Right lobe of liver (tissue), 6 donors: Measurements from ENCODE around the gene TNS4. TPM values are rescaled to one million over a fixed set of nuclear protein-coding genes. Genes with fewer than 3 reads are reported as not detected.

Source experiments
- ATAC-seq, 4 donors: fragments of 200-7000 bp; cut with Tn5 transposase; one replicate each; pipeline ENCODE4 v1.9.1; 2020; ENCODE audit warnings: mild to moderate bottlenecking in 4 of 4, moderate library complexity in 4 of 4
- DNase-seq, 3 donors: peaks; one replicate each; pipeline ENCODE4 v3.0.0-alpha.2; 2020
- H3K27ac ChIP-seq, 3 donors: fragments of 200-600 bp; one replicate each; pipeline ENCODE4 v1.8.0; 2022
- H3K27me3 ChIP-seq, 2 donors: fragments of 200-600 bp; one replicate each; pipeline ENCODE4 v1.8.0; 2022
- H3K36me3 ChIP-seq, 4 donors: fragments of 200-600 bp; sonication (generic) in 1 of 4; one replicate each; pipeline versions ENCODE4 v1.5.1 to v1.8.0; 2017 to 2022; ENCODE audit warnings: control low read depth in 1 of 4
- H3K4me1 ChIP-seq, 4 donors: fragments of 200-600 bp; sonication (generic) in 1 of 4; one replicate each; pipeline versions ENCODE4 v1.5.1 to v1.8.0; 2017 to 2022; ENCODE audit warnings: control low read depth in 1 of 4
- H3K4me3 ChIP-seq, 3 donors: fragments of 200-600 bp; one replicate each; pipeline ENCODE4 v1.8.0; 2022
- H3K9me3 ChIP-seq, 4 donors: fragments of 200-600 bp; sonication (generic) in 1 of 4; one replicate each; pipeline versions ENCODE4 v1.5.1 to v1.8.0; 2017 to 2022; ENCODE audit warnings: control low read depth in 1 of 4
- CTCF ChIP-seq, 4 donors: fragments of 200-600 bp in 3 of 4; fragments of 450-650 bp in 1 of 4; IDR thresholded peaks; one replicate each; pipeline versions ENCODE4 v1.5.1 to v1.8.0; 2016 to 2022; ENCODE audit warnings: antibody characterized with exemption in 4 of 4, mild to moderate bottlenecking in 2 of 4
- POLR2A ChIP-seq: fragments of 450-650 bp; IDR thresholded peaks from one replicate; pipeline ENCODE4 v1.6.1; 2017; ENCODE audit warnings: antibody characterized with exemption, mild to moderate bottlenecking
- WGBS: methylation state at CpG from one replicate; pipeline ENCODE4 v1.1.6; 2018; ENCODE audit warnings: low coverage, low lambda C conversion rate; ENCODE audit not compliant: insufficient coverage; ENCODE audit errors: missing lambda C conversion rate; 5-methylcytosine and 5-hydroxymethylcytosine counted together
- intact Hi-C, 2 donors: fragments of 100-400 bp; cut with DNase I; formaldehyde crosslinking; loops; one replicate each; pipeline versions ENCODE4 v1.11.2 to v1.14.1; 2022
- long read RNA-seq: library from polyadenylated mRNA; unstranded; transcript quantifications from one replicate; pipeline ENCODE4 v2.0.0, GENCODE V29; 2019
- total RNA-seq, 6 experiments: library from RNA; depleted of rRNA in 2 of 6; stranded (reverse); fragments of >200 nt in 2 of 6; fragmentation: NEBNext Ultra II Directional in 3 of 6; extraction: Animal tissue kit (Norgen Biotek cat#: 25700) in 3 of 6; gene quantifications; one replicate each; pipeline versions ENCODE4 v1.1.0 to v1.2.4, GENCODE V29; 2016 to 2023
- donor health status: DM: no; HTN: yes; CAD: no.
- donor health status: DM: no; HTN: no; CAD: no.
- donor health status: DM: no; HTN: no; CAD: no.
- donor health status: DM: no; HTN: yes; CAD: no.
- donor health status: DM: no; HTN: yes; CAD: no.

TNS4 gene
- not detected for total RNA-seq
- long read RNA-seq, result 0 reads

- Histone ChIP-seq H3K36me3 (no peaks in the 10 kb centered on the region), H3K27me3 (no peaks in the 10 kb centered on the region), H3K4me1 (peaks cover 0 to 7% (median 5%) of the 10 kb centered on the region in 4 donors), H3K9me3 (no peaks in the 10 kb centered on the region), H3K27ac (no peak within 1 kb of the TSS), H3K4me3 (no peak within 1 kb of the TSS)
- no peak for ATAC-seq
- peak in 1 of 3 donors; percentile 41 for DNase-seq
- TF ChIP-seq CTCF (IDR thresholded peaks at IDR 0.05) (no peak), POLR2A (no peak)
- WGBS, result 84% methylated on average over 3 of the region's 7 CpGs
- intact Hi-C loops, result no loop called here
Observed at GRCh38 chr17:40501499-40501911, at the start of gene TNS4. Gene TNS4 (minus strand): TSS chr17:40501623. CDS start chr17:40496425, 5,198 bp downstream.

DNA sequence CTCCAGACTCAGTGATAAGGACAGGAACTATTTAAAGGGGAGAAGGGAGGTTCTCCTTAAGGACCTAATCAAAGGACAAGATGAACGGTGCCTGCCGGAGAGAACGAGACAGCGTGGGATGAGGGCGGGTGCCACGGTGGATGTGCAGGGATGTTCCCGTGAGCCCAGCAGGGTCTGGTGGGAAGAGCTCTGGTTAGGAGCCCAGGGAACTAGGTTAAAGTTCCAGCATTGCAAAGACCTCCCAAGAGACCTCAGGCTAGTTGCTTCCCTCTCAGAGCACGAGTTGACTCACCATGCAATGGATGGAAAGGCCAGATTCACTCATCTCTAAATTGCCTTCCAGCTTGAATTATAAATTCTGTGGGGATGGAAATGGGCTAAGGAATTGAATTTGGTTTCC is 49.2 kb upstream of the TNS4 start:
- Histone ChIP-seq H3K4me3 (no peak overlapping the region), H3K27me3 (no peaks in the 10 kb centered on the region), H3K27ac (peak overlapping the region; percentile 38 to 87 (median 47)), H3K4me1 (peaks cover 0 to 65% (median 25%) of the 10 kb centered on the region in 4 donors), H3K36me3 (no peaks in the 10 kb centered on the region), H3K9me3 (no peaks in the 10 kb centered on the region)
- intact Hi-C loops, result no loop called here
- no peak for ATAC-seq
- WGBS, result 87% methylated on average over 7 of the region's 8 CpGs
- TF ChIP-seq CTCF (IDR thresholded peaks at IDR 0.05), result no peak
- no peak for TF ChIP-seq POLR2A
- DNase-seq, result peak in 2 of 3 donors; percentile 41

GRCh38 chr17:40548982-40549685 is 47.7 kb upstream of the TNS4 start:
- intact Hi-C loops, result loop anchor here in 1 of 2 donors (5.0 kb wide), 1 partner anchor 102 kb away; no protein-coding TSS in a partner anchor
- TF ChIP-seq CTCF (IDR thresholded peaks at IDR 0.05) (no peak), POLR2A (peak; percentile 72)
- ATAC-seq (peak; percentile 67 to 81 (median 73)), DNase-seq (peak; percentile 70 to 94 (median 88))
- no peaks in the 10 kb centered on the region for H3K9me3 ChIP-seq
- WGBS, result 23% methylated on average over 6 of the region's 9 CpGs
- H3K4me1 ChIP-seq, result peaks cover 0 to 70% (median 28%) of the 10 kb centered on the region in 4 donors
- no peaks in the 10 kb centered on the region for H3K36me3 ChIP-seq
- no peaks in the 10 kb centered on the region for H3K27me3 ChIP-seq
- peak overlapping the region; percentile 88 to 97 (median 97) for H3K27ac ChIP-seq
- peak overlapping the region in 2 of 3 donors; percentile 6 to 22 for H3K4me3 ChIP-seq

DNA sequence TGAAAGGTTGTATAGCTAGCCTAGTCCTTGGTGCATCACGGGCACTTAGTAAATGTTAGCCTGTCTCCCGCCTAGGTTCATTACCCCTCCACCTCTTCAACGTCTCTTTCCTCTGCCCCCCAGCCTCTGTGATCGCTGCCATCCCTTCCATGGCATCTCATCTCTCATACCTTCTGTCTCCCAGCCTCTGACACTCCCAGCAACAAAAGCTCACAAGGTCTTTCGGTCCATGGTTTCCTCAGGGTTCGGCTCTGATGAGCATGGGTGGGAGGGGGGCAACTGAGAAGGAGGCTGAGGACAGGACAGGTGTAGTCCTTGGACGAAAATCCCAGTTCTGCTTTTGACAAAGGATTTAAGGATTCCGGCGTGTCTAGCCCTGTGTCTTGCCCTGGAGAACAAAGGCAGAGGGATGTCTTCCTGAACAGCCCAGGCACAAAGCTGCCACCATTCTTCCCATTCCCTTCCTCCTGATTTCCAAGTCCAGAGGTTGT is 47.1 kb upstream of the TNS4 start:
- intact Hi-C loops, result loop anchor here in 1 of 2 donors (5.0 kb wide), 1 partner anchor 101 kb away; no protein-coding TSS in a partner anchor
- H3K27me3 ChIP-seq, result no peaks in the 10 kb centered on the region
- no peak for ATAC-seq
- H3K4me3 ChIP-seq, result peak overlapping the region in 2 of 3 donors; percentile 6 to 22
- no peak for TF ChIP-seq POLR2A
- TF ChIP-seq CTCF (IDR thresholded peaks at IDR 0.05), result no peak
- peak overlapping the region; percentile 88 to 97 (median 97) for H3K27ac ChIP-seq
- WGBS, result 66% methylated on average over 7 of the region's 9 CpGs
- H3K4me1 ChIP-seq, result peaks cover 0 to 71% (median 31%) of the 10 kb centered on the region in 4 donors
- H3K36me3 ChIP-seq, result no peaks in the 10 kb centered on the region
- H3K9me3 ChIP-seq, result no peaks in the 10 kb centered on the region
- DNase-seq, result peak in 1 of 3 donors; percentile 22
